ENCODE measurements around the gene SETD5. TPM values are rescaled to one million over a fixed set of nuclear protein-coding genes. Genes with fewer than 3 reads are reported as not detected.

The SETD5 gene, protein sequence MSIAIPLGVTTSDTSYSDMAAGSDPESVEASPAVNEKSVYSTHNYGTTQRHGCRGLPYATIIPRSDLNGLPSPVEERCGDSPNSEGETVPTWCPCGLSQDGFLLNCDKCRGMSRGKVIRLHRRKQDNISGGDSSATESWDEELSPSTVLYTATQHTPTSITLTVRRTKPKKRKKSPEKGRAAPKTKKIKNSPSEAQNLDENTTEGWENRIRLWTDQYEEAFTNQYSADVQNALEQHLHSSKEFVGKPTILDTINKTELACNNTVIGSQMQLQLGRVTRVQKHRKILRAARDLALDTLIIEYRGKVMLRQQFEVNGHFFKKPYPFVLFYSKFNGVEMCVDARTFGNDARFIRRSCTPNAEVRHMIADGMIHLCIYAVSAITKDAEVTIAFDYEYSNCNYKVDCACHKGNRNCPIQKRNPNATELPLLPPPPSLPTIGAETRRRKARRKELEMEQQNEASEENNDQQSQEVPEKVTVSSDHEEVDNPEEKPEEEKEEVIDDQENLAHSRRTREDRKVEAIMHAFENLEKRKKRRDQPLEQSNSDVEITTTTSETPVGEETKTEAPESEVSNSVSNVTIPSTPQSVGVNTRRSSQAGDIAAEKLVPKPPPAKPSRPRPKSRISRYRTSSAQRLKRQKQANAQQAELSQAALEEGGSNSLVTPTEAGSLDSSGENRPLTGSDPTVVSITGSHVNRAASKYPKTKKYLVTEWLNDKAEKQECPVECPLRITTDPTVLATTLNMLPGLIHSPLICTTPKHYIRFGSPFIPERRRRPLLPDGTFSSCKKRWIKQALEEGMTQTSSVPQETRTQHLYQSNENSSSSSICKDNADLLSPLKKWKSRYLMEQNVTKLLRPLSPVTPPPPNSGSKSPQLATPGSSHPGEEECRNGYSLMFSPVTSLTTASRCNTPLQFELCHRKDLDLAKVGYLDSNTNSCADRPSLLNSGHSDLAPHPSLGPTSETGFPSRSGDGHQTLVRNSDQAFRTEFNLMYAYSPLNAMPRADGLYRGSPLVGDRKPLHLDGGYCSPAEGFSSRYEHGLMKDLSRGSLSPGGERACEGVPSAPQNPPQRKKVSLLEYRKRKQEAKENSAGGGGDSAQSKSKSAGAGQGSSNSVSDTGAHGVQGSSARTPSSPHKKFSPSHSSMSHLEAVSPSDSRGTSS (N-terminal part only)
- 133 and 150 TPM in 2 replicates for total RNA-seq

DNA sequence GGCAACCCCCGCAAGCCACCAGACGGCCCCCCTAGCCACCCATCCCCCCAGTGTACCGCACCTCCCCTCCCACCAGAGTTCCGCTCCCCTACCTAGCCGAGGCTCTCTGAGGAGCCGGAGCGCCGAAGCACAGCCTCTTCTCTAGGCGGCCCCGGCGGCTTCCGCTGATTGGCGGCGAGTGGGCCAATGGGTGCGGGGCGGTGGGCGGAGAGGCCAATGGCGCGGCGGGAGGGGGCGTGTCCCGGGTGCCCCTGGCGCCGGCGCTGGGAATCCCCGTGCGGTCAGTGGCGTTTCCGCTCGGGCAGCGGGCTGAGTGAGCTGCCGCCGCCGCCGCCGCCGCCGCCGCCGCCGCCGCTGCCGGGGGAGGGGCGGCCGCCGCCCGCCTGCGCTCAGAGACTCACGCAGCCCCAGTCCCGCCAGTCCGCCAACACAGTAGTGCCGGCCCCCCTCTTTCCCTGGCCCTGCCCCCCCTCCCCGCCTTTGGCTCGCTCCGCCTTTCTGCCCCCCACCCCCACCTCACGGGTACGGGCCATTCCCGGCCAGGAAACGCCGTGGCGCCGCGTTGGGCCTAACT, at the start of gene SETD5:
Gene SETD5 (plus strand): TSS at position 284 of the 574 bp plus-strand sequence. CDS start 31,324 bp downstream, outside the sequence.
- intact Hi-C loops (cut with micrococcal nuclease), result loop anchor here (1.0 to 5.0 kb wide), 8 partner anchors 45 to 851 kb away; partner anchors contain the start of genes BRK1, BRPF1, CRELD1 and EMC3

DNA sequence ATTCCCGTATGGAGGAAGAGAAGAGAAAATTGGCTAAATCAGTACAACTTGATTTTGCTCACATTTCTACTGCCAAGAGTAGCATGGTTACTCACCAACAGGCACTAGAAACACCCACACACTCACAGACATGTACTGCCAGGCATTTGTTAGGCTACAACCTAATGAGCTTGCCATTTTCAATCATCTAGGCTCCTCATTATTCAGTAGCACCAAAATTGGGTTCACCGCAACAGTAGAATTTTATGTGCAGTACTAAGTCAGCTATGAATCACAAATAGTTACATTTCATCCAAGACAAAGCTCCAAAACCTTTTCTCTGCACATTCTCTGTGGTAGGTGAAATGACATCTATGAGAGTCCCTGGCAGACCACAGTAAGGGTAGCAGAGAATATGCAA, 49.5 kb upstream of the SETD5 start:
- intact Hi-C loops (cut with micrococcal nuclease), result no loop called here

DNA sequence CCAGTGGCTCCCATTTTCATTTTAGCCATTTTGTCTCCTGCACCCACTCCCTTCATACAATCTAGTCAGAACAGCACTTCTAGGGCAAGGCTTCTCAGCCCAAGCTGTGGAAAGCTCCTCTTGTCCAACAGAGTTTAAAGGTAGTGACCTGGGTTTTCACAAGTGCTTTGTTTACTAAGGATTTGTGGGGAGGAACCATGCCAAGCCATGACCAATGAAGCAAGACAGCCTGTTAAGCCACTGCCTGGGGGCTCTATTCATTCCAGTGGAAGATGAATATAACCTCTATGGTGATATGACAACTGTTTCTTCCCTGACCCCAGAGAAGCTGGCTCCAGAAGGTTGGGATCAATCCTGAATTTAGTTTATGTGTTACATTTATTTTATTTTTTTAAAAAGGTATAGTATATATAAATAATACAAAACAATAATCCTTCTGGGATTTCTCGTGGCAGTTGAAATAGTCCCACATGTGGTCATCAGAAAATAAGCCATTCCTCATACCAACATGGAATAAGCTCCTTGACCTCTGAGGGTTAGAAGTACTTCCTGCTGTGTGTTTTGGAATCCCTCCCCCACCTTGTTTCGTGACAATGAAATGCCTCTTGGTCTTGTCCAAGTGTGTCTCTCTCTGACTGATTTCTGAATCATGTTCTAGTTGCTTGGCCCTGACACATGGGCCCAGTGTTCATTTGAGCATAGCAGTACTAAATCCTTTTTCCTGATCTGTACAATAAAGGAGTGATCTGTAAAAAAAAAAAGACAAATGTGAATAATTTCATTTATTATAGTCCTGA, 47.9 kb upstream of the SETD5 start:
- intact Hi-C loops (cut with micrococcal nuclease), result no loop called here

DNA sequence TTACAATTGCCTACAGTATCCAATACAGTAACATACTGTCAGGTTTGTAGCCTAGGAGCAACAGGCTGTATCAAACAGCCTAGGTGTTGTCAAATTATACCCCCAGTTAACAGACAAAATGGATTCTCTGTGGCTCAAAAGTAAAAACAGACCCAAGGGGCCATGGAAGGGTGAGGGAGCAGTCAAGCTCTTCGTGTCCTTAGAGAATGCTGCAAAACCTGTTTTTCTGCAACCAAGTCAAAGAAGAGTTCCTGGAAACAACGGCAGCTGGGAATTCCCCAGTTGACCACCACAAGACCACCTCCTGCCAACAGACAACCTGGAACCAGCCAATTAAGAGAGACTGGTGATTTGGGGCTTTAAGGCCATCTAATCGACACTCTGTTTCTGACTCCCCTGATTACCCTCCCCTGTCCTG, 45.7 kb upstream of the SETD5 start:
- intact Hi-C loops (cut with micrococcal nuclease), result loop anchor here (2.0 kb wide), 4 partner anchors 45 to 381 kb away; partner anchors contain the start of genes MTMR14 and SETD5

DNA sequence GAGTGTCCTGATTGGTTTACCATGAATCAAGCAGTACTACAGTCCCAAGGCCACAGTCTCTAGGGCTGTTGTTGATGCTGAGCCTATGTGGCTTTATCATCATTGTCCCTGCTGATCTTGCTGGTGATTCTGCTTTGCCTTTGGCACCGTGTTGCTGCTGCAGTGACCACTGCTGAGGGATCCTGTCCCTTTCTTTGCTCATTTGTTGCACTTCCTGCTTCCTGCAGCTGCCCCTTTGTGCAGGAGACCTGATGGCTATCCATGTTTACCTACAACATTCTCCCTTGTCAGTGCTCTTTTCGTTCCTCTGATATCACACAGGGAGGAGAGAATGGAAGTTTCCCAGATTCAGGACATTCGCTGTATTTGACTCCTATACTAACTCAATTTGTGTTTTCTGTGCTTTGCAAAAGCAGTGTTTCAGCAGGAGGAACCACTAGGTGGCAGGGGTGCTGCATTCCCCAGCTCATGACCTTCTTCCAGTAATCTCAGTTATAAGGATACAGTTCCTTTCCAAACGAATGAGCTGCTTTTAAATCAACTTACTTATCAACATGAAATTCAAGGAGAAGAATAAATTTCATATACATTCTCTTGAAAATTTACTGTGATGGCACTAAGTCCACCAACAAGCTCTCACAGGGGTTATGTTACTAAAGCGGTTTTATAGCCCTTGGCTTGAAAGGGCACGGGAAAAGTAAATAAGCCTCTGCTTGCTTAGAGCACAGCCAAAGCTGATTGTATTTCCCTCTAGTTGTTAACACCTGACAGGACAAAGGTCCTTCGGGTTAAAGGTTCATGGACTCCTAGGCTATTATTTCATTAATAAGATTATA, 44.3 kb upstream of the SETD5 start:
- intact Hi-C loops (cut with micrococcal nuclease), result loop anchor here (1.0 to 2.0 kb wide), 8 partner anchors 9 to 382 kb away; partner anchors contain the start of genes MTMR14 and SETD5

DNA sequence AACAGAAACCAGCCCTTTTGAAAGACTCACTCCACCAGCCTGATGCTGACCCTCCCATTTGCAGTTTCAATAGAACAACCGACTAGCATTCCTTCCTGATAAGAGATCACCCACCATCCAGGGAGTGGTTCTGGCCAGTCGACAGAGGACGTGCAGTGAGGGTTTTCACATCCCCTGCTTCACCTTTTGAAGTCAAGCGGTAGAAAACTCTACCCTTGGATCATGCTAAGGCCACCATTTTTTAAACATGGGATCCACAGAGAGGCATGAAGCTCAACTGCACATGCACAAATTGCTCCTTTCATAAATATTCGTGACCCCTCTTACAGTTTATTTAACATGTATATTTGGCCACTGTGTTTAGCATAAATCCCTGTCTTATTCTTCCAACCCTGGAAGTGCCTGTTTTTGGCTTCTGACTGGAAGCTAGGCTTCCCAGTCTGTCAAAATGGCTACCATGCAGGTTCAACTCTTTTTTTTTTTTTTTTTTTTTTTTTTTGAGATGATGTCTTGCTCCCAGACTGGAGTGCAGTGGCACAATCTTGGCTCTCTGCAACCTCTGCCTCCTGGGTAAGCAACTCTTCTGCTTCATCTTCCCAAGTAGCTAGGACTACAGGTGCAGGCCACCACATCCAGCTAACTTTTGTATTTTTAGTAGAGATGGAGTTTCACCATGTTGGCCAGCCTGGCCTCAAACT, 35.6 kb upstream of the SETD5 start:
- intact Hi-C loops (cut with micrococcal nuclease), result loop anchor here (1.0 to 2.0 kb wide), 6 partner anchors 9 to 389 kb away; partner anchors contain the start of gene BRPF1

DNA sequence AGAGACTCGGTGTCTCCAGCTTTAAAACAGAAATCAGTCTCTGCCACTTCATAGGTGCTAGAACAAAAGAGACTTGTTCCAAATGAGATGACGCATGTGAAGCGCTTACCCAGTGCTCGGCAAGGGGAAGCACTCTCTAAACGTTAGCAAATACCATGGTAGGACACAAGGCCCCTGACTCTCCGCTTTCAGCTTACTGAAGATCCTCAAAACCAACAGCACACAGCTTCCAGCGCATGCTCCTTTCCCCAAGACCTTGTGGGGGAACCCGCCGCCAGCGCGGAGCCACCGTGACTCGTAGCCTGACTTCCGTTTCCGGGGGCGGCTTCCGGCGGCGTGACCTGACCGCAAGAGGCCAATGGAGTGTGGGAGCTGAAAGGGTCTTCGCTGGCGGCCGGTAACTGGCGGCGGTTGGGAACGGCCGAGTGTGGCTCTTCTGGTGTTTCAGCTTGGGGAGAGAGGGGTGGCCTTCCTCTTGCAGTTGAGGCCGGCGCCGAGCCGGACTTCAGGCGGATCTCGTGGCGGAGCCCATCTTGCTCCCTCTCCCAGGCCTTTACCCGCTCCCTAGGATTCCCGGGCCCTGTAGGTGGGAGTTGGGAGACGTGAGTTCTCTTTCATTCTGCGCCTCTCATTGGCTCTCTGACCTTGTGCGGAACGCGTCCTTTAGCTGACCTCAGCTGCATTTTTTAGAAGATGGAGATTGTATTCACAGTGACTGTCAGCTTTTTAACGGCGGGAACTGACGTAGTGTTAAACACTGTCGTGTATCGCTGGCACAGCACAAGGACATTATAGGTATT, 34.5 kb upstream of the SETD5 start, which contains the start of gene THUMPD3:
Gene THUMPD3 (plus strand): TSS at position 324 of the 800 bp plus-strand sequence. CDS start 2,015 bp downstream, outside the sequence.
- intact Hi-C loops (cut with micrococcal nuclease), result loop anchor here (1.0 to 2.0 kb wide), 10 partner anchors 10 to 429 kb away; partner anchors contain the start of genes BRPF1, MTMR14, RAD18 and TADA3

DNA sequence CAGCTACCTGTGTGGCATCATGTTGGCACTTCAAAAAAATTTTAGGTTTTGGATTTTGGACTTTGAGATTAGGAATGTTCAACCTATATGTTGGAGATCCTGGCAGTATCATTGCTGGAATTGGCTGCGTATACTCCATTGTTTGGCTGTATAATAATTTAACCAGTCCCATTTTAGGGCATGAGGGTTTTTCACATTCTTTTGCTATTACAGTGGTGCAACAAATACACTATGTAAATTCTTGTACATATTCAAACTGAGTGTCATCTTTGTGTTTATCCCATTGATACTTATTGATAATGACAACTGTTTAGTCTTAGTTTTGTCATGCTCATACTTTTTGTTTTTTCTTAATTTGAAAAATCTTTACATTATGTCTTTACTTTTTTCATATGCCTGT, 27.9 kb upstream of the SETD5 start:
- intact Hi-C loops (cut with micrococcal nuclease), result no loop called here

DNA sequence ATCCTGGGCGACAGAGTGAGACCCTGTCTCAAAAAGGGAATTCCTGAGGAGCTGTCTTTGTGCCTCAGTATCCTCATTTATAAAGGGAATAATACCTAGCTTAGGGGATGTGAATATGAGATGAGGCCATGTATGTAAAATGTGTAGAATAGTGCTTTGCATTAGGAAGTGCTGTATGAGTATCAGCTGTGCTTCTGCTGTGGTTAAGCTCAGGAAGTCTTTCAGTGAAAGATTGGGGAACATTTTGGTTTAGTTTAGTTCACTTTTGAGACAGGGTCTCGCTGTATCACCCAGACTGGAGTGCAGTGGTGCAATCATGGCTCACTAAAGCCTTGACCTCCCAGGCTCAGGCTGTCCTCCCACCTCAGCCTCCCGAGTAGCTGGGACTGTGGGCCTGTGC, 23.9 kb upstream of the SETD5 start:
- intact Hi-C loops (cut with micrococcal nuclease), result no loop called here

DNA sequence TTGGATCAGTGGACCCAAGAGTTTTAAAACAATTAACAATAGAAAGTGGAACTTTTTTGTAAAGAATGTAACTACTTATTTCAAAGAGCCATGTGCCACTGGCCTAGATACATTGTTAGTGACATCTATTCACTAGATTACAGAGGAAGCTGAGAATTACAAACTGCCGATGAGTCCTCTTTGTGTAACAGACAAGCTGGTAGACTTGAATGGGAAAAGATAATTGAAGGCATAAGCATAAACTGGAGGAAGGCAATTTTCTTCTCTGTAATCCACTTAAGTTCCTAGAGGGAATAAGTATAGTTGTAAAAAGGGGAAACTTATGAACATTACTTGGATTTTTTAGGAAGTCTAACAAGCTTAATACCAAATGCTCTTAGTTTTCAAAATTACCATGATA, 19.4 kb upstream of the SETD5 start:
- intact Hi-C loops (cut with micrococcal nuclease), result no loop called here

DNA sequence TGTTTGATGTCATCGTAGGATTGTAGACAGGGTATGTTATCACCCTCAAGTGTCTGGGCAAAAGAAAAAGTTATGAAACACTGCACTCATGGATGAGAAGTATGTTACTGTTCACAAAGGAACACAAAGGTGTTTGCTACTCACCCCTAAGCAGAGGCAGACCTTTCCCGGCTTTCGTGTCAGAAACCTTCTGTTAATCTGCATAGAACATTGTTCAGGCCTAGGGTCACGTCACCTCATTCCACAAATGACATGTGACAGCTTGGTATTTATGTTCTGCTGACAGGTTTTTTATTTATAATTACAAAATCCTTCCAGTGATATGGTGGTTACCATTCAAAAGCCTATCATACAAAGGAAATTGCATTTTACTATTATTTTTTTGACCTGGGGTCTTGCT, 18.1 kb upstream of the SETD5 start:
- intact Hi-C loops (cut with micrococcal nuclease), result no loop called here

DNA sequence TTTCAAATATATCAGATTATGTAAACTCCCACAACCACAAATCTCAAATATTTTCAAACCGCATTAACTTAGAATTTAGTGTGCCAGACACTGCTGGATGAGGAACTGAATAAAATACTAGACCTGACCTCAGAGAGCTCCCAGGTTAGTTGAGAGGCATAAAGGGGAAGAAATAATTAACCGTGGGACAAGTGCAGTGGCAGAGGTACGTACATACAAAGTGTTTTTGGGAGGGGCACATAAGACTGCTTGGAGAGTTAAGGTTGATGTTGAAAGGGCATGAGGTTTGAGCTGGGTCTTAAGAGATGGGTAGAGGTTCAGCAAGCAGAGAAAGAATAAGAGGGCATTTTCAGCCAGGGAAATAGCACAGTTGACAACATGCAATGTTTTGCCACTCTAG, 17.4 kb upstream of the SETD5 start:
- intact Hi-C loops (cut with micrococcal nuclease), result no loop called here

DNA sequence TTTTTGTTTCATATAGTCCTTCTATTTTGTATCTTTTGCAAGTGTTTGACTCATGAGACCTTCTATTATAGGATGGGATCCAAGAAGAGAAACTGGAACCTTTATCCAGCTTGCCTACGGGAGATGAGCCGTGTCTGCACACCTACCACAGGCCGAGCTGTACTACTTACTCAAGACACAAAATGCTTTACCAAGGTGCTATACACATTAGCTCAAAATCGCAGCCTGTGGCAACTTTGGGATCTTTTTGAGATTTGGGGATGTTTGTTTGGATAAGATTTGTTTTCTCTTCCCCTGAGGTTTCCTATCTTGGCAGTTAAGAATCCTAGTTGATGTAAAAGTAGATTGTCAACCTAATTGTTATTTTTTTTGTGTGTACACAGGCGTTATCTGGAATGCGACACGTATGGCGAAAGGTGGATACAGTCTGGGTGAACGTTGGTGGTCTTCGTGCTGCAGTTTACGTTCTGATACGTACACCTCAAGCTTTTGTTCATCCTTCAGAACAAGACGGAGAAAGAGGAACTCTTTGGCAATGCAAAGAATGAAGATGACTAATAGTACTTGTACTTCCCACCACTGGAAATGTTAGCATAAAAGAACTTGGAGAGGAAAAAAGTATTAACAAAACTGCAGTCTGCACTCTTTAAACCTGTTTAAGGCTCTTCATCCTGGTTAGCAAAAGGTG, 13.1 kb upstream of the SETD5 start:
- intact Hi-C loops (cut with micrococcal nuclease), result no loop called here

DNA sequence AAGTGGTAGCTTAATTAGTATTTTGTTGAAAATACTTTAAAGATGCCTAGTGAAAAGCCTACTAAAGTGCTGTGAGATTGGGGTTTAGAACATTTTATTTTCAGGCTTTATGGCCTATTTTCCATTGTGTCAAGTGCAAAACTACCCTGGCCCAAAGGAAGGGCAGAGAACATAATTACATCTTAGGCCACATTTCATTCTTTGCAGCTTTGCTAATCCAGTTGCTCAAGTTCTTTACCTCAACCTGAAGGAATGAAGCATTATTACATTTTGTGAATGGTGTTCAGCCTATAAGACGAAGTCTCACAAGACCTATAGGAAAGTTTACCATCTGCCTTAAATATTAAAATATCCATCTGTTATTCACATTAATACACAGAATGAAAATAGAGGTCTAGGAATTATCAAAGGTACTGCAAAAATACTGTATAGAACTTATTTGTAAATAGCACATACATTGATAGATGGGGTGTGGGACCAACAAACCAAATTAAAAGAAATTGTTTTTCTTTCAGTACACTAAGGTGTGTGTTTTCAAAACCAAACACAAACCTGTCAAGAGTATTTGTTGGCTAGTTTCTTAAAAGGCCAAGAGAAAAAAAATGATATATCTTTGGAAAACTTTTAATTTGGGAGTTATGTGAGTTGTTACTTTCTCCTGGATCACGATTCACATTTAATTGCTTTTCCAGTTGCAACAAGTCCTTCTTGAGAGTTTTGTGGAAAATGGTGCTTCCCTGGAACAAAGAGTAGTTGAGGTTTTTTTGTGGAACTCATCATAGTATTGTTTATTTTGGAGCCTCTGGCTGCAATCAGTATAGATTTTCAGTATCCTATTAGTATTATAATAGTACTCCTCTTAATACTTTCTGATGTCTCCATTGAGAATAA, 12.0 kb upstream of the SETD5 start:
- intact Hi-C loops (cut with micrococcal nuclease), result loop anchor here (5.0 kb wide), 1 partner anchor 37 kb away; no protein-coding TSS in a partner anchor

DNA sequence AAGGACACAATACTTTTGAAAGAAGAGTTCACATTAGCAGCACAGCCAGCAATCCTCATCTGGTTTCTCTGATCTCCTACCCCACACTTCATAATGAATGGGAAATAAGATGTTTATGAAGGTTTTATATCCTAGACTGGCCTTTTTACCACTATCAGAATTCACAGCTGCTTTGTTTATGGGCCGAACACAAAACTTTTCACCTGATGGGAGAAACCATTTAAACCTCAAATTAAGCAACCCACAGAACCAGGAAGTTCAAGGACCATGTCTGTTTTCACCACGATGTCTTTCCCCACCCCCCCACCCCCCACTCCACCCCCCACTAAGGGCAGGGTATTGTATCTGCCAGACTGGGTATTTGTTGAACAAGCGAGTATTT, 11.3 kb upstream of the SETD5 start:
- intact Hi-C loops (cut with micrococcal nuclease), result loop anchor here (5.0 kb wide), 1 partner anchor 36 kb away; no protein-coding TSS in a partner anchor
